Measurements from ENCODE around the gene ANKS1A.
"Not testable (repeated sequence)": the region's sequence is repeated elsewhere in the genome, so short reads cannot be mapped to it uniquely, and the experiment has no call there.

The ANKS1A gene

GRCh38 chr6:35108309-35108885 is 219.3 kb downstream of the ANKS1A start:
- TF ChIP-seq, protein P1, sequence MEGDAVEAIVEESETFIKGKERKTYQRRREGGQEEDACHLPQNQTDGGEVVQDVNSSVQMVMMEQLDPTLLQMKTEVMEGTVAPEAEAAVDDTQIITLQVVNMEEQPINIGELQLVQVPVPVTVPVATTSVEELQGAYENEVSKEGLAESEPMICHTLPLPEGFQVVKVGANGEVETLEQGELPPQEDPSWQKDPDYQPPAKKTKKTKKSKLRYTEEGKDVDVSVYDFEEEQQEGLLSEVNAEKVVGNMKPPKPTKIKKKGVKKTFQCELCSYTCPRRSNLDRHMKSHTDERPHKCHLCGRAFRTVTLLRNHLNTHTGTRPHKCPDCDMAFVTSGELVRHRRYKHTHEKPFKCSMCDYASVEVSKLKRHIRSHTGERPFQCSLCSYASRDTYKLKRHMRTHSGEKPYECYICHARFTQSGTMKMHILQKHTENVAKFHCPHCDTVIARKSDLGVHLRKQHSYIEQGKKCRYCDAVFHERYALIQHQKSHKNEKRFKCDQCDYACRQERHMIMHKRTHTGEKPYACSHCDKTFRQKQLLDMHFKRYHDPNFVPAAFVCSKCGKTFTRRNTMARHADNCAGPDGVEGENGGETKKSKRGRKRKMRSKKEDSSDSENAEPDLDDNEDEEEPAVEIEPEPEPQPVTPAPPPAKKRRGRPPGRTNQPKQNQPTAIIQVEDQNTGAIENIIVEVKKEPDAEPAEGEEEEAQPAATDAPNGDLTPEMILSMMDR (IDR thresholded peaks at IDR 0.05; ENCODE audit: low read depth, low read length, missing control alignments), result no peak
- DNase-seq (ENCODE audit: low read depth), result no peak
- H3K4me3 ChIP-seq (ENCODE audit: low read depth, low read length), result no peak overlapping the region
- in situ Hi-C loops (cut with HindIII; ENCODE audit: low sequenced_read_pairs), result no loop called here

GRCh38 chr6:35120746-35121145 is 231.7 kb downstream of the ANKS1A start:
- no peak overlapping the region for H3K4me3 ChIP-seq (ENCODE audit: low read depth, low read length)
- in situ Hi-C loops (cut with HindIII; ENCODE audit: low sequenced_read_pairs), result no loop called here
- TF ChIP-seq, protein P1 (IDR thresholded peaks at IDR 0.05; ENCODE audit: low read depth, low read length, missing control alignments), result no peak
- DNase-seq (ENCODE audit: low read depth), result no peak

DNA sequence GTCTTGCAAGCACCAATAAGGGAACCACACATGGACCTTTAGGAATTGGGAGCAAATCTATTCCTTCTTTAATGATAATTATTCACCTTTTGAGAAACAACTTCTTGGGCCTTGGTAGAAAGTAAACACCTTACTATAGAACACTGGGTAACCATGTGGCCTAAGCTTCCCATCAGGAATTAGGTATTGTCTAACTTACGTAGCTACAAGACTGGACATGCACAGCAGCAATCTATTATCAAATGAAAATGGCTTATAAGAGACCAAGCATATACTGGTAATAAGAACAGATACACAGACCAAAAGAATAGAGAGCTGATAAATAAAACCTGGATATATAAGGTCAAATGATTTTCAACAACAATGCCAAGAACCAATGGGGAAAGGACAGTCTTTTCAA is 235.3 kb downstream of the ANKS1A start:
- H3K4me3 ChIP-seq (ENCODE audit: low read depth, low read length), result no peak overlapping the region
- in situ Hi-C loops (cut with HindIII; ENCODE audit: low sequenced_read_pairs), result no loop called here
- no peak for DNase-seq (ENCODE audit: low read depth)
- TF ChIP-seq, protein P1 (IDR thresholded peaks at IDR 0.05; ENCODE audit: low read depth, low read length, missing control alignments), result no peak

GRCh38 chr6:35128042-35128441 is 239.0 kb downstream of the ANKS1A start:
- TF ChIP-seq, protein P1 (IDR thresholded peaks at IDR 0.05; ENCODE audit: low read depth, low read length, missing control alignments), result no peak
- in situ Hi-C loops (cut with HindIII; ENCODE audit: low sequenced_read_pairs), result loop anchor here (25.0 kb wide), 1 partner anchor 141 kb away; no protein-coding TSS in a partner anchor
- DNase-seq (ENCODE audit: low read depth), result no peak
- no peak overlapping the region for H3K4me3 ChIP-seq (ENCODE audit: low read depth, low read length)

DNA sequence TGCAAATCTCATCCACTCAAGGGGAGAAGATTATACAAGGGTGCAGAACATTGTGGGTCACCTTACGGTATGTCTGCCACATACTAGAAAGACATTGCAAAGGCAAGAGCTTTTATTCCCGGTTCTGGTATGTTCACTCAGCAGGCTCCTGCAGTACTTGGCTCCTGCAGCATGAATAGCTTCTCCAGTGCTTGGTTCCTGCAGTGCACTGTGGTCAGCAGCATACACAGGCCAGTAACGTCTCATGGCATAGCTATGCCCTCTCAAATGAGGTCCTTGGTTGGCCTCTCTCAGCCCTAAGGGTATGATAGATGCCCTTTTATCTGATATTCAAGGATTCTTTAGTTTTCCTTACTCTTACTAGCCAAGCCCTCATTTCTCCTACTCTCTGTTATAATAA is 239.4 kb downstream of the ANKS1A start:
- in situ Hi-C loops (cut with HindIII; ENCODE audit: low sequenced_read_pairs), result loop anchor here (25.0 kb wide), 1 partner anchor 141 kb away; no protein-coding TSS in a partner anchor
- no peak overlapping the region for H3K4me3 ChIP-seq (ENCODE audit: low read depth, low read length)
- peak; percentile 76 for DNase-seq (ENCODE audit: low read depth)
- TF ChIP-seq, protein P1 (IDR thresholded peaks at IDR 0.05; ENCODE audit: low read depth, low read length, missing control alignments), result no peak

- in situ Hi-C loops (cut with HindIII; ENCODE audit: low sequenced_read_pairs), result loop anchor here (25.0 kb wide), 1 partner anchor 149 kb away; no protein-coding TSS in a partner anchor
- TF ChIP-seq, protein P1 (IDR thresholded peaks at IDR 0.05; ENCODE audit: low read depth, low read length, missing control alignments), result no peak
- H3K4me3 ChIP-seq (ENCODE audit: low read depth, low read length), result no peak overlapping the region
- no peak for DNase-seq (ENCODE audit: low read depth)
These were observed 247.1 kb downstream of the ANKS1A start for GRCh38 chr6:35136185-35136584.

GRCh38 chr6:35138191-35138590 is 249.1 kb downstream of the ANKS1A start:
- not testable (repeated sequence) for H3K4me3 ChIP-seq (ENCODE audit: low read depth, low read length); DNase-seq (ENCODE audit: low read depth)
- in situ Hi-C loops (cut with HindIII; ENCODE audit: low sequenced_read_pairs), result loop anchor here (25.0 kb wide), 1 partner anchor 151 kb away; no protein-coding TSS in a partner anchor

All from astrocyte of the cerebellum (primary cell).